Tibial artery (tissue), 4 donors: Measurements from ENCODE around the gene ELOVL6.

ENCODE experiments used
- DNase-seq, 2 donors: peaks; one replicate each; pipeline ENCODE4 v3.0.0-alpha.2; 2019
- H3K27ac ChIP-seq, 2 donors: fragments of 200-600 bp; sonication (generic) in 1 of 2; 1 replicate in 1 of 2; 2 replicates in 1 of 2; pipeline ENCODE4 v1.5.1; 2018 to 2019; ENCODE audit warnings: mild to moderate bottlenecking in 1 of 2
- H3K27me3 ChIP-seq, 2 donors: fragments of 200-600 bp; sonication (generic) in 1 of 2; one replicate each; pipeline versions ENCODE4 v1.5.1 to v1.6.0; 2016 to 2019
- H3K36me3 ChIP-seq, 3 donors: fragments of 200-600 bp; sonication (generic) in 2 of 3; one replicate each; pipeline ENCODE4 v1.5.1; 2016 to 2019; ENCODE audit warnings: mild to moderate bottlenecking in 2 of 3
- H3K4me1 ChIP-seq, 4 donors: fragments of 200-600 bp; sonication (generic) in 2 of 4; 1 replicate in 3 of 4; 2 replicates in 1 of 4; pipeline ENCODE4 v1.5.1; 2016 to 2019
- H3K4me3 ChIP-seq, 2 donors: fragments of 200-600 bp; sonication (generic) in 1 of 2; 1 replicate in 1 of 2; 2 replicates in 1 of 2; pipeline ENCODE4 v1.5.1; 2018 to 2019; ENCODE audit warnings: mild to moderate bottlenecking in 2 of 2
- H3K9me3 ChIP-seq, 3 donors: fragments of 200-600 bp; sonication (generic) in 1 of 3; one replicate each; pipeline ENCODE4 v1.5.1; 2016 to 2019
- CTCF ChIP-seq, 2 experiments: fragments of 200-600 bp in 1 of 2; fragments of 450-650 bp in 1 of 2; IDR thresholded peaks; one replicate each; pipeline ENCODE4 v1.5.1; 2017 to 2019; ENCODE audit warnings: antibody characterized with exemption in 2 of 2, mild to moderate bottlenecking in 1 of 2, moderate library complexity in 1 of 2
- intact Hi-C: fragments of 100-400 bp; cut with DNase I; formaldehyde crosslinking; loops from one replicate; pipeline ENCODE4 v1.15.0; 2023; ENCODE audit warnings: low total_unique reads

The ELOVL6 gene

GRCh38 chr4:110122201-110122600 is 76.2 kb downstream of the ELOVL6 start:
- intact Hi-C loops, result no loop called here

DNA sequence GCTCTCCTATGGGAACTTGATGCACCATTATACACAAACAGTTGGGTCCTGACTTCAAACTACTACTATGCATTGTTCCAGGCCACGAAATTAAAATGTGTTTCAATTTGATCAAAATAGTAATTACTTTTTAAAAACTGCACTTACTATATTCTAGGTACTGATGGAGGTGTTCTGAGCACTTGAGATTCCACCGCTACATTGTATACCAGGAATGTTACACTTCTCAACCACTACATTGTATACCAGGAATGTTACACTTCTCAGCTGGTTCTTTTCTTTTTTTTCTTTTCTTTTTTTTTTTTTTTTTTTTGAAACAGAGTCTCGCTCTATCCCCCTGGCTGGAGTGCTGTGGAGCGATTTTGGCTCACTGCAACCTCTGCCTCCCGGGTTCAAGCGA is 77.9 kb downstream of the ELOVL6 start:
- no peak overlapping the region for H3K27ac ChIP-seq
- H3K36me3 ChIP-seq, result no peaks in the 10 kb centered on the region
- DNase-seq, result no peak
- H3K4me3 ChIP-seq, result no peak overlapping the region
- intact Hi-C loops, result no loop called here
- no peak for TF ChIP-seq CTCF (IDR thresholded peaks at IDR 0.05)
- no peaks in the 10 kb centered on the region for H3K27me3 ChIP-seq
- H3K4me1 ChIP-seq, result no peaks in the 10 kb centered on the region
- no peaks in the 10 kb centered on the region for H3K9me3 ChIP-seq

More at GRCh38 chr4:110122201-110122600, 76.2 kb downstream of the ELOVL6 start:
- TF ChIP-seq CTCF (IDR thresholded peaks at IDR 0.05), result no peak
- Histone ChIP-seq H3K36me3 (no peaks in the 10 kb centered on the region), H3K27me3 (no peaks in the 10 kb centered on the region), H3K4me3 (no peak overlapping the region), H3K9me3 (no peaks in the 10 kb centered on the region), H3K4me1 (no peaks in the 10 kb centered on the region), H3K27ac (no peak overlapping the region)
- DNase-seq, result no peak

- no peak overlapping the region for H3K27ac ChIP-seq
- H3K4me3 ChIP-seq, result no peak overlapping the region
- intact Hi-C loops, result no loop called here
- no peaks in the 10 kb centered on the region for H3K4me1 ChIP-seq
- DNase-seq, result no peak
- TF ChIP-seq CTCF (IDR thresholded peaks at IDR 0.05), result no peak
- no peaks in the 10 kb centered on the region for H3K27me3 ChIP-seq
- no peaks in the 10 kb centered on the region for H3K9me3 ChIP-seq
- no peaks in the 10 kb centered on the region for H3K36me3 ChIP-seq
These were observed 78.5 kb downstream of the ELOVL6 start for GRCh38 chr4:110119880-110120279.

- intact Hi-C loops, result no loop called here
- TF ChIP-seq CTCF (IDR thresholded peaks at IDR 0.05), result no peak
- DNase-seq, result no peak
- Histone ChIP-seq H3K36me3 (no peaks in the 10 kb centered on the region), H3K9me3 (no peaks in the 10 kb centered on the region), H3K4me3 (no peak overlapping the region), H3K27me3 (no peaks in the 10 kb centered on the region), H3K4me1 (no peaks in the 10 kb centered on the region), H3K27ac (no peak overlapping the region)
These were observed 79.1 kb downstream of the ELOVL6 start for GRCh38 chr4:110119337-110119736.

DNA sequence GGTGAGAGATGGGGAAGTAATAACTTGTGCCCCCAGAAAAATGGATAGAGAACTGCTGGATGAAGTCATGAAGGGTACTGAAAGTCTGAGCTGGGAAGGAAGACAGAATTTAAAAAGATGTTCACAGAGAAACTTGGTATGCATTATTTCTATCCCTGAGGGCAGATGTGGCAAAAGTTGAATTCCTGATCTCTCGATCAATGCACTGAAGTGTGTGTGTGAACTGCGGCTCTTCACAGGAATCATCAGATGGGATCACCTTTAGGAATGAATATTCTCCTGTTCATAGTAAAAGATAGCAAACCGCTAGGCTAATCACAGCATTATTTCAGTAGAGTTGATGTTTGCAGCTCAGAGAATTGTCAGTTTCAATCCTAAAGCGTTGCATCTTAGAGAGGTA is 86.4 kb downstream of the ELOVL6 start:
- H3K27ac ChIP-seq, result no peak overlapping the region
- intact Hi-C loops, result no loop called here
- DNase-seq, result no peak
- TF ChIP-seq CTCF (IDR thresholded peaks at IDR 0.05), result no peak
- no peaks in the 10 kb centered on the region for H3K4me1 ChIP-seq
- H3K36me3 ChIP-seq, result no peaks in the 10 kb centered on the region
- H3K4me3 ChIP-seq, result no peak overlapping the region
- H3K9me3 ChIP-seq, result no peaks in the 10 kb centered on the region
- H3K27me3 ChIP-seq, result no peaks in the 10 kb centered on the region

- H3K27me3 ChIP-seq, result no peaks in the 10 kb centered on the region
- H3K27ac ChIP-seq, result no peak overlapping the region
- DNase-seq, result no peak
- no peaks in the 10 kb centered on the region for H3K36me3 ChIP-seq
- intact Hi-C loops, result no loop called here
- no peaks in the 10 kb centered on the region for H3K9me3 ChIP-seq
- no peak for TF ChIP-seq CTCF (IDR thresholded peaks at IDR 0.05)
- H3K4me1 ChIP-seq, result no peaks in the 10 kb centered on the region
- no peak overlapping the region for H3K4me3 ChIP-seq
These were observed 89.0 kb downstream of the ELOVL6 start for GRCh38 chr4:110109455-110109854.
